Smooth muscle cell (in vitro differentiated cells): Measurements from ENCODE around the gene NRXN3. TPM values are rescaled to one million over a fixed set of nuclear protein-coding genes. Genes with fewer than 3 reads are reported as not detected.

Source experiments
- DNase-seq: peaks from one replicate; lab custom pipeline; 2025; ENCODE audit not compliant: unreplicated experiment; lab: John Stamatoyannopoulos, UW
- H2AFZ ChIP-seq: fragments of 200-600 bp; sonication (generic); 2 replicates; pipeline ENCODE4 v1.6.0; 2016; ENCODE audit warnings: antibody characterized with exemption, low read depth, mild to moderate bottlenecking
- H3F3A ChIP-seq: fragments of 200-600 bp; sonication (generic); 2 replicates; pipeline ENCODE4 v1.6.0; 2017; ENCODE audit warnings: antibody characterized with exemption, low read depth
- H3K27ac ChIP-seq: fragments of 200-600 bp; sonication (generic); 2 replicates; pipeline ENCODE4 v1.5.1; 2016; ENCODE audit warnings: low read depth, mild to moderate bottlenecking
- H3K27me3 ChIP-seq: fragments of 200-600 bp; sonication (generic); 2 replicates; pipeline ENCODE4 v1.6.1; 2016; ENCODE audit warnings: low read depth, mild to moderate bottlenecking
- H3K36me3 ChIP-seq: fragments of 200-600 bp; sonication (generic); 2 replicates; pipeline ENCODE4 v1.5.1; 2016; ENCODE audit warnings: low read depth
- H3K4me1 ChIP-seq: fragments of 200-600 bp; sonication (generic); 2 replicates; pipeline ENCODE4 v1.5.1; 2016; ENCODE audit warnings: low read depth
- H3K4me2 ChIP-seq: fragments of 200-600 bp; sonication (generic); 2 replicates; pipeline ENCODE4 v1.6.0; 2016; ENCODE audit warnings: mild to moderate bottlenecking
- H3K4me3 ChIP-seq: fragments of 200-600 bp; sonication (generic); 2 replicates; pipeline ENCODE4 v1.5.1; 2016; ENCODE audit warnings: mild to moderate bottlenecking
- H3K79me2 ChIP-seq: fragments of 200-600 bp; sonication (generic); 2 replicates; pipeline ENCODE4 v1.6.0; 2016; ENCODE audit warnings: low read depth, mild to moderate bottlenecking
- H3K9ac ChIP-seq: fragments of 200-600 bp; sonication (generic); 2 replicates; pipeline ENCODE4 v1.6.0; 2016; ENCODE audit warnings: low read depth
- H3K9me3 ChIP-seq: fragments of 200-600 bp; sonication (generic); replicated peaks from 2 replicates; pipeline ENCODE4 v1.5.1; 2016; ENCODE audit warnings: low read depth
- H4K20me1 ChIP-seq: fragments of 200-600 bp; sonication (generic); 2 replicates; pipeline ENCODE4 v1.6.0; 2016; ENCODE audit warnings: low read depth
- WGBS: methylation state at CpG from one replicate; pipeline ENCODE4 v1.1.7; 2016; ENCODE audit warnings: low lambda C conversion rate; 5-methylcytosine and 5-hydroxymethylcytosine counted together
- polyA plus RNA-seq: library from polyadenylated mRNA; unstranded; fragments of >200 nt; fragmentation: Nextera tagmentation; extraction: Ambion mirVana; gene quantifications from 2 replicates; pipeline ENCODE4 v1.2.1, GENCODE V29; 2016
- total RNA-seq: library from RNA; depleted of rRNA; stranded (reverse); fragments of >200 nt; gene quantifications from 2 replicates; pipeline ENCODE4 v1.2.3, GENCODE V29; 2014
- TF ChIP-seq, protein P1 (sequence below): fragments of 200-600 bp; sonication (generic); IDR thresholded peaks from 2 replicates; pipeline ENCODE4 v1.5.1; 2017; ENCODE audit warnings: borderline replicate concordance, mild to moderate bottlenecking, antibody characterized with exemption; ENCODE audit not compliant: insufficient read depth, poor library complexity, severe bottlenecking

Gene NRXN3
- total and polyA plus RNA-seq, 2 experiments from 2014 or later: 1.2 to 7.0 TPM

DNA sequence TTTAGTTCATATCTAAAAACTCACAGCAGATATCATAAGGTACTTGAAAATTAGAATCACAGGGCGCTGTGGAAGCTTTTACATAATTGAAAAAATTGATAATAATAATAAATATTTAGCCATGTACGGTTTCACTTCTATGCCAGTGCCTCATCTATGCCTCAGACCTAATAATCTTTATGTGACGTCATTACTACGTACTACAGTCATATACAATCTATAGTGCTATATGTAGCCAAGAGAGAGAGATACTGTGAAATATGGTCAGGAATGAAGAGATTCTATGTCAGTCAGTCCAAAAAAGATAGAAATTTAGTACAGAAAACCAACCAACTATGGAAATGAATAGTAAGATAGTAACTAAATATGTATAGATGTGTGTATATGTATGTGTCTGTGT is 1010.5 kb downstream of the NRXN3 start:
- Histone ChIP-seq H3K4me2 (no peak overlapping the region), H3K79me2 (no peaks in the 10 kb centered on the region), H3K4me3 (no peak overlapping the region), H3K4me1 (no peaks in the 10 kb centered on the region), H3K27me3 (no peaks in the 10 kb centered on the region), H3K9me3 (no peaks in the 10 kb centered on the region), H3K27ac (no peak overlapping the region), H2AFZ (no peak overlapping the region), H4K20me1 (no peaks in the 10 kb centered on the region), H3K9ac (no peak overlapping the region), H3F3A (no peaks in the 10 kb centered on the region), H3K36me3 (no peaks in the 10 kb centered on the region)
- WGBS: 91% methylated on average over 4 of the region's 4 CpGs
- TF ChIP-seq, protein P1, sequence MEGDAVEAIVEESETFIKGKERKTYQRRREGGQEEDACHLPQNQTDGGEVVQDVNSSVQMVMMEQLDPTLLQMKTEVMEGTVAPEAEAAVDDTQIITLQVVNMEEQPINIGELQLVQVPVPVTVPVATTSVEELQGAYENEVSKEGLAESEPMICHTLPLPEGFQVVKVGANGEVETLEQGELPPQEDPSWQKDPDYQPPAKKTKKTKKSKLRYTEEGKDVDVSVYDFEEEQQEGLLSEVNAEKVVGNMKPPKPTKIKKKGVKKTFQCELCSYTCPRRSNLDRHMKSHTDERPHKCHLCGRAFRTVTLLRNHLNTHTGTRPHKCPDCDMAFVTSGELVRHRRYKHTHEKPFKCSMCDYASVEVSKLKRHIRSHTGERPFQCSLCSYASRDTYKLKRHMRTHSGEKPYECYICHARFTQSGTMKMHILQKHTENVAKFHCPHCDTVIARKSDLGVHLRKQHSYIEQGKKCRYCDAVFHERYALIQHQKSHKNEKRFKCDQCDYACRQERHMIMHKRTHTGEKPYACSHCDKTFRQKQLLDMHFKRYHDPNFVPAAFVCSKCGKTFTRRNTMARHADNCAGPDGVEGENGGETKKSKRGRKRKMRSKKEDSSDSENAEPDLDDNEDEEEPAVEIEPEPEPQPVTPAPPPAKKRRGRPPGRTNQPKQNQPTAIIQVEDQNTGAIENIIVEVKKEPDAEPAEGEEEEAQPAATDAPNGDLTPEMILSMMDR: no peak
- no peak for DNase-seq

DNA sequence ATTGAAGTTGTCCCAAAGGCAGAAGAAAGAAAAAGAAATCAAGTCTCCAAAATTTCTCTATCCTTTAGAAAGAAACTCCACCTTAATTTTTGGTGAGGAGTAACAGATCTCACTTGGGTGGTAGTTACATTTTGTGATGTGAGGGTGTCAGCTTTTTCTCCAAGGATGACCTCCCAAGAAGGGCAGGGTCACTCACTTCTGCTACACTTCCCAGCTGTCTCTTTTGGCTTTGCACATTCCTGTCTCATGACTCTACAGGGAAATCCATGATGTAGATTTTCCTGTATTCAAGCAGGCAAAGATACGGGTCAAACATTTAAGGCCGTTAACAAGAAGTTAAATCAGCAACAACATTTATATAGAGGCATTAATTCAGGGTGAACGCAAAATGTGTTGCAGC is 1016.4 kb downstream of the NRXN3 start:
- H3F3A ChIP-seq: no peaks in the 10 kb centered on the region
- H3K79me2 ChIP-seq: no peaks in the 10 kb centered on the region
- no peak overlapping the region for H3K4me2 ChIP-seq
- no peaks in the 10 kb centered on the region for H3K36me3 ChIP-seq
- H4K20me1 ChIP-seq: no peaks in the 10 kb centered on the region
- TF ChIP-seq, protein P1: no peak
- no peaks in the 10 kb centered on the region for H3K9me3 ChIP-seq
- no peaks in the 10 kb centered on the region for H3K27me3 ChIP-seq
- no peak overlapping the region for H2AFZ ChIP-seq
- H3K4me3 ChIP-seq: no peak overlapping the region
- 42% methylated on average over 3 of the region's 3 CpGs for WGBS
- no peaks in the 10 kb centered on the region for H3K4me1 ChIP-seq
- no peak overlapping the region for H3K9ac ChIP-seq
- DNase-seq: no peak
- H3K27ac ChIP-seq: no peak overlapping the region

DNA sequence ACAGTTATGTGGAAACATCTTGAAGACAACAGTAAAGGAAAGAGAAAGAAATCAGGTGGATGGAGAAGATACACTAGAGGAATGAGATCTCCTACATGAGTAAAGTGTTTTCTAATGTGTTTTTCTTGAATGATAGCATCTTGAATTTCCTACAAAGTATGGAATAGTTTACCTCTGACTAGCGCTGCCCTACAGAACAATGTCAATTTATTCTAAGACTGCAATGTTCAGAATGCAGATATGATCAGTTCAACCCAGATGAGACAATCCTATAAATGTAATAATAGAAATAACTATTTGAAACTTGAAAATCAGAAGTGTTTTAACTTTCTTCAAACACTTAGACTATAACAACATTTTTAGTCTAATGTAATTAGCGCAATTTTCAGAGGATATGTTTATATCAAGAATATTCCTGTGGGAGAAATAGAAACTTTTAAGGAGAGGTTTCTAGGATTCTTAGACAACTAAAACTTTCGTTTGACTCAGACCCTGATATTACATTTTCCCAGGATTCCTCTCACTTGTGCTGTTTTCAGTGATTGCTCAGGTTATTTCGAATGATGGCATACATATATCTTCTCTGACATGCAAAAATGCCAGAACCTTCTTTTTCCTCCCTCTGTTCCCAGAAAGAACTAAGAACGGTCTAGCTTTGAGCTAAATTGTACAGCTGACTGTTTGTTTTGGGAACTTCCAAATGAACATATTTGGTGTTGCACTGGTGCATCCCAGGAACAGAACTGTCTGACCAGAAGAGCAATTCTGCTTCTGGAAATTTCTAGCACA is 1023.7 kb downstream of the NRXN3 start:
- TF ChIP-seq, protein P1: no peak
- 81% methylated on average over 5 of the region's 5 CpGs for WGBS
- no peak for DNase-seq
- no peaks in the 10 kb centered on the region for H3K9me3 ChIP-seq
- no peak overlapping the region for H3K4me2 ChIP-seq
- no peak overlapping the region for H3K4me3 ChIP-seq
- no peaks in the 10 kb centered on the region for H3K36me3 ChIP-seq
- no peak overlapping the region for H3K9ac ChIP-seq
- no peaks in the 10 kb centered on the region for H4K20me1 ChIP-seq
- no peaks in the 10 kb centered on the region for H3K79me2 ChIP-seq
- H3F3A ChIP-seq: no peaks in the 10 kb centered on the region
- H3K27me3 ChIP-seq: no peaks in the 10 kb centered on the region
- H3K4me1 ChIP-seq: no peaks in the 10 kb centered on the region
- no peak overlapping the region for H3K27ac ChIP-seq
- H2AFZ ChIP-seq: no peak overlapping the region

DNA sequence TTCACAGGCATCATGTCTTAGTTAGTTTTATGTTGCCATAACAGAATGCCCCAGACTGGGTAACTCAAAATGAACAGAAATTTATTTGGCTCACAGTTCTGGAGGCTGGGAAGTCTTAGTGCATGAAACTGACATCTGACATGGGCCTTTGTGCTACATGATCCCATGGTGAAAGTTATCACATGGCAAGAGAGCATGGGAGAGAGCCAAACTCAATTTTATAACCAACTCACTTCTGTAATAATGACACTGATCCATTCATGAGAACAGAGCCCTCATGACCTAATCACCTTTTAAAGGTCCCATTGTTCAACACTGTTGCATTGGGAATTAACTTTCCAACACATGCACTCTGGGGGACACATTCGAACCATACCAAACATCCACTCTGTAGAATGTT is 1026.0 kb downstream of the NRXN3 start:
- Histone ChIP-seq H4K20me1 (no peaks in the 10 kb centered on the region), H3K27me3 (no peaks in the 10 kb centered on the region), H3K9me3 (no peaks in the 10 kb centered on the region), H3K9ac (no peak overlapping the region), H3K27ac (no peak overlapping the region), H3K4me2 (no peak overlapping the region), H3K79me2 (no peaks in the 10 kb centered on the region), H3K36me3 (no peaks in the 10 kb centered on the region), H3K4me3 (no peak overlapping the region), H2AFZ (no peak overlapping the region), H3K4me1 (no peaks in the 10 kb centered on the region), H3F3A (no peaks in the 10 kb centered on the region)
- WGBS: 92% methylated on average over 1 of the region's 1 CpG
- no peak for DNase-seq
- TF ChIP-seq, protein P1: no peak
